Measurements from ENCODE around the gene GFER. TPM values are rescaled to one million over a fixed set of nuclear protein-coding genes. Genes with fewer than 3 reads are reported as not detected.
A peak's percentile ranks its signal among the peaks of the same experiment; 100 is the strongest.

Gene GFER
- polyA plus RNA-seq, 3 donors, result 8.1 to 22.7 (median 22.4) TPM

DNA sequence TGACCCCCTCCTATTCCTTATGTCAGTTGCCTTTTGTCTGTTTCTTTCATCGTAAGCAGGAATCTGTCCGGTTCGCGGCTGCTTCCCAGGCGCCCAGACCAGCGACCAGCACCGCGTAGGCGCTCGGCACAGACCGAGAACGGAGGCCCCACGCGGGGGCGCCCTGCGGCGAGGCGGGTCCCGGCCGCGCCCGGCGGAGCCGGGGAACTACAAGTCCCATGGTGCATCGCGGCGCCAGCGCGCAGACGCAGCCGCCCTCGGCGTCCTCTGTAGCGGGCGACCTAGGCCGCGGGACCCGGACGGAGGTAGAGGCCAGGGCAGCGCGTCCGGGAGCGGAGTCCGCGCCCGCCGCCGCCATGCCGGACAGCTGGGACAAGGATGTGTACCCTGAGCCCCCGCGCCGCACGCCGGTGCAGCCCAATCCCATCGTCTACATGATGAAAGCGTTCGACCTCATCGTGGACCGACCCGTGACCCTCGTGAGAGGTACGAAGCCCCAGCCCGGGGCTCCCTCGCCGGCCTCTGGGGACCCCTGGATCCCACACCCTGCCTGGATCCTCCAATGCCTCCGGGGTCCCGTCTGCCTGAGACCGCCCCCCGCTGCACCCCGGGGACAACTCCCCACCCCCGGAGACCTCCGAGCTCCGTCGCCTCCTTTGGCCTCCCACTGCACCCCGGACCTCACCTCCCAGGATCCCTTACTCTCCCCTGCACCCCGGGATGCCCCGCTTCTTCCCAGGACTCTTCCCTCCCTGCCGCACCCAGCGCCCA is 24.5 kb upstream of the GFER start, which contains the start of gene NDUFB10:
NDUFB10 (plus strand) TSS at position 270 of the 771 bp plus-strand sequence; CDS start at position 357, 87 bp downstream.
- Histone ChIP-seq H3K9me3 (replicated peaks in 1 of 2; ENCODE audit: control insufficient read depth in 1 of 2, insufficient read depth in 1 of 2, low read length in 2 of 2) (no peaks in the 10 kb centered on the region), H3K4me1 (ENCODE audit: control insufficient read depth in 1 of 2, insufficient read depth in 2 of 2, low read length in 2 of 2) (peaks cover 30 to 43% of the 10 kb centered on the region in 2 donors), H4K20me1 (ENCODE audit: insufficient read depth, low read length) (peaks cover 35% of the 10 kb centered on the region), H3K4me3 (replicated peaks in 1 of 3; ENCODE audit: low read depth in 2 of 3, low read length in 3 of 3) (peak within 1 kb of the TSS; percentile 93 to 96 (median 93)), H3K27me3 (ENCODE audit: control insufficient read depth in 2 of 2, insufficient read depth in 2 of 2, low read length in 2 of 2) (no peaks in the 10 kb centered on the region), H2AFZ (ENCODE audit: insufficient read depth, low read depth, low read length, poor library complexity, severe bottlenecking) (peak within 1 kb of the TSS; percentile 95), H3K4me2 (replicated peaks; ENCODE audit: extremely low read depth, low read length, poor library complexity, severe bottlenecking) (peak within 1 kb of the TSS; percentile 82), H3K27ac (ENCODE audit: low read depth in 1 of 2, low read length in 2 of 2) (peak within 1 kb of the TSS; percentile 20 to 83), H3K79me2 (ENCODE audit: insufficient read depth, low read length) (peaks cover 38% of the 10 kb centered on the region), H3K9ac (ENCODE audit: insufficient read depth, low read length, poor library complexity, severe bottlenecking) (peak within 1 kb of the TSS; percentile 92), H3K36me3 (replicated peaks in 1 of 2; ENCODE audit: control insufficient read depth in 1 of 2, insufficient read depth in 2 of 2, low read length in 2 of 2) (peaks cover 21% of the 10 kb centered on the region in 2 donors)
- TF ChIP-seq, protein P1, sequence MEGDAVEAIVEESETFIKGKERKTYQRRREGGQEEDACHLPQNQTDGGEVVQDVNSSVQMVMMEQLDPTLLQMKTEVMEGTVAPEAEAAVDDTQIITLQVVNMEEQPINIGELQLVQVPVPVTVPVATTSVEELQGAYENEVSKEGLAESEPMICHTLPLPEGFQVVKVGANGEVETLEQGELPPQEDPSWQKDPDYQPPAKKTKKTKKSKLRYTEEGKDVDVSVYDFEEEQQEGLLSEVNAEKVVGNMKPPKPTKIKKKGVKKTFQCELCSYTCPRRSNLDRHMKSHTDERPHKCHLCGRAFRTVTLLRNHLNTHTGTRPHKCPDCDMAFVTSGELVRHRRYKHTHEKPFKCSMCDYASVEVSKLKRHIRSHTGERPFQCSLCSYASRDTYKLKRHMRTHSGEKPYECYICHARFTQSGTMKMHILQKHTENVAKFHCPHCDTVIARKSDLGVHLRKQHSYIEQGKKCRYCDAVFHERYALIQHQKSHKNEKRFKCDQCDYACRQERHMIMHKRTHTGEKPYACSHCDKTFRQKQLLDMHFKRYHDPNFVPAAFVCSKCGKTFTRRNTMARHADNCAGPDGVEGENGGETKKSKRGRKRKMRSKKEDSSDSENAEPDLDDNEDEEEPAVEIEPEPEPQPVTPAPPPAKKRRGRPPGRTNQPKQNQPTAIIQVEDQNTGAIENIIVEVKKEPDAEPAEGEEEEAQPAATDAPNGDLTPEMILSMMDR (IDR thresholded peaks at IDR 0.05), result peak; percentile 67
- H3K36me3 Mint-ChIP-seq, result peaks cover 24 to 30% of the 10 kb centered on the region in 2 donors
- DNase-seq, result peak; percentile 87 to 93 (median 89)
- H3K27ac Mint-ChIP-seq, result peak within 1 kb of the TSS; percentile 76 to 90 (median 80)
- peaks cover 8 to 37% (median 24%) of the 10 kb centered on the region in 3 donors for H3K27me3 Mint-ChIP-seq (ENCODE audit: low read depth in 3 of 3)
- H3K9me3 Mint-ChIP-seq, result peaks cover 0 to 8% (median 0%) of the 10 kb centered on the region in 7 donors
- peak within 1 kb of the TSS; percentile 88 to 91 for H3K4me3 Mint-ChIP-seq
- peaks cover 38% of the 10 kb centered on the region for H3K4me1 Mint-ChIP-seq
- intact Hi-C loops (cut with micrococcal nuclease), result no loop called here
- under 1% methylated on average over 76 of the region's 79 CpGs for WGBS (ENCODE audit: insufficient coverage)

DNA sequence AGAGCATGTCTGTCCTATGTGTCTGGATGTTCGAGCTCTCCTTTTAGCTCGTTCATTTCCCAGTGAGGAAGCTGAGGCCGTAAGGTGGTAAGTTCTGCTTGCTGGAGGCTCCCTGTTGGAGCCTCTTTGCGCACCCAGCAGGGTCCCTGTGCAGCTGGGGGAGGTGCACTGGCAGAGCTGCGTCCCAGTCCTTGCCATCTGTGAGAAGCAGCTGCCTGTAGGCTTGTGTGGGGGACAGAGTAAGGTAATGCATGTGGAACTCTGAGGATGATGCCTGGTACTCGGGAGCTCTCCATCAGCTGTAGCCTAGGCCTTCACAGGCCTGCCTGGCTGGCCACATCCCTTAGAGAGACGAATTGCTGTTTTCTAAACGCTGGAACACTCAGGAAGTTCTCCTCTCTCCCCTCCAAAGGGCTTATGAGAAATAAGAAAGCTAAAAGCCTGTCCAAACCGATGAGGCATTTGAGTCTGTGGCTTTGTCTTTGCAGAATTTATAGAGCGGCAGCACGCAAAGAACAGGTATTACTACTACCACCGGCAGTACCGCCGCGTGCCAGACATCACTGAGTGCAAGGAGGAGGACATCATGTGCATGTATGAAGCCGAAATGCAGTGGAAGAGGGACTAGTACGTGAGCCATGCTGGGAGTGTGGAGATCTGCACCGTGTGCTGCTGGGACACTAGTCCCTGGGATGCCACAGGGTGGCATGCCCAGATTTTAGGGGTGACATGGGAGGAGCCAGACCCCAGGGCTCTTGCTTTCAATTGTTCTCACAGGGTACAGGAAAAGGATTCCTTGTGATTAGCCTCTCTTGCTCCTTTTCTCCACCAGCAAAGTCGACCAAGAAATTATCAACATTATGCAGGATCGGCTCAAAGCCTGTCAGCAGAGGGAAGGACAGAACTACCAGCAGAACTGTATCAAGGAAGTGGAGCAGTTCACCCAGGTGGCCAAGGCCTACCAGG is 23.0 kb upstream of the GFER start:
- Mint-ChIP-seq H3K27ac (peak overlapping the region in 6 of 7 donors; percentile 32 to 80 (median 67)), H3K27me3 (ENCODE audit: low read depth in 3 of 3) (peaks cover 6 to 26% (median 22%) of the 10 kb centered on the region in 3 donors), H3K4me3 (peak overlapping the region; percentile 88 to 91), H3K4me1 (peaks cover 45% of the 10 kb centered on the region), H3K36me3 (peaks cover 24 to 30% of the 10 kb centered on the region in 2 donors), H3K9me3 (peaks cover 0 to 8% (median 0%) of the 10 kb centered on the region in 7 donors)
- Histone ChIP-seq H3K36me3 (replicated peaks in 1 of 2; ENCODE audit: control insufficient read depth in 1 of 2, insufficient read depth in 2 of 2, low read length in 2 of 2) (peaks cover 21% of the 10 kb centered on the region in 2 donors), H2AFZ (ENCODE audit: insufficient read depth, low read depth, low read length, poor library complexity, severe bottlenecking) (no peak overlapping the region), H4K20me1 (ENCODE audit: insufficient read depth, low read length) (peaks cover 35% of the 10 kb centered on the region), H3K27me3 (ENCODE audit: control insufficient read depth in 2 of 2, insufficient read depth in 2 of 2, low read length in 2 of 2) (no peaks in the 10 kb centered on the region), H3K27ac (ENCODE audit: low read depth in 1 of 2, low read length in 2 of 2) (peak overlapping the region in 1 of 2 donors; percentile 20), H3K9me3 (replicated peaks in 1 of 2; ENCODE audit: control insufficient read depth in 1 of 2, insufficient read depth in 1 of 2, low read length in 2 of 2) (no peaks in the 10 kb centered on the region), H3K4me3 (replicated peaks in 1 of 3; ENCODE audit: low read depth in 2 of 3, low read length in 3 of 3) (peak overlapping the region in 1 of 3 experiments; percentile 93), H3K4me2 (replicated peaks; ENCODE audit: extremely low read depth, low read length, poor library complexity, severe bottlenecking) (peak overlapping the region; percentile 82), H3K79me2 (ENCODE audit: insufficient read depth, low read length) (peaks cover 51% of the 10 kb centered on the region), H3K9ac (ENCODE audit: insufficient read depth, low read length, poor library complexity, severe bottlenecking) (no peak overlapping the region), H3K4me1 (ENCODE audit: control insufficient read depth in 1 of 2, insufficient read depth in 2 of 2, low read length in 2 of 2) (peaks cover 38 to 52% of the 10 kb centered on the region in 2 donors)
- TF ChIP-seq, protein P1 (IDR thresholded peaks at IDR 0.05), result no peak
- intact Hi-C loops (cut with micrococcal nuclease), result no loop called here
- WGBS (ENCODE audit: insufficient coverage), result 62% methylated on average over 16 of the region's 20 CpGs
- no peak for DNase-seq
